ENCODE data around the gene MRPL12. TPM values are rescaled to one million over a fixed set of nuclear protein-coding genes. Genes with fewer than 3 reads are reported as not detected.

MRPL12 gene
- total and polyA plus RNA-seq, 4 experiments from 2014 or later = 21.9 to 47.5 (median 34.0) TPM

GRCh38 chr17:81681672-81682071 lies 21.5 kb upstream of the MRPL12 start:
- H3K9me3 Mint-ChIP-seq = peaks cover 0 to 3% (median 0%) of the 10 kb centered on the region in 8 donors
- ChIA-PET CTCF (ENCODE audit: partially characterized antibody) (no interaction called here), POLR2A (ENCODE audit: partially characterized antibody) (interaction anchor here (0.5 to 3.7 kb wide), 3 partner anchors 11 to 255 kb away, joined by 3 to 65 read pairs (median 3); partner anchors contain the start of genes CCDC137 and OXLD1)
- peak overlapping the region in 4 of 8 donors; percentile 21 to 52 (median 36) for H3K4me3 Mint-ChIP-seq
- intact Hi-C loops (cut with micrococcal nuclease) = loop anchor here (5.0 kb wide), 2 partner anchors 169 to 416 kb away; partner anchors contain the start of genes ACTG1 and FASN
- H3K27me3 Mint-ChIP-seq = no peaks in the 10 kb centered on the region
- Histone ChIP-seq H3K27me3 (ENCODE audit: insufficient read depth, low read length) (no peaks in the 10 kb centered on the region), H3K36me3 (ENCODE audit: insufficient read depth, low read length) (peaks cover 11% of the 10 kb centered on the region), H3K27ac (ENCODE audit: low read depth, low read length) (no peak overlapping the region), H3K9me3 (ENCODE audit: control insufficient read depth in 1 of 2, low read length in 2 of 2) (no peaks in the 10 kb centered on the region), H3K4me3 (ENCODE audit: low read length in 2 of 2) (no peak overlapping the region), H3K4me1 (ENCODE audit: insufficient read depth, low read length) (peaks cover 31% of the 10 kb centered on the region)
- H3K27ac Mint-ChIP-seq = peak overlapping the region in 2 of 7 donors; percentile 9 to 35
- DNase-seq = peak in 1 of 5 donors; percentile 16
- peaks cover 4 to 21% of the 10 kb centered on the region in 2 donors for H3K36me3 Mint-ChIP-seq
- peaks cover 18 to 49% (median 26%) of the 10 kb centered on the region in 4 donors for H3K4me1 Mint-ChIP-seq

- Histone ChIP-seq H3K4me1 (ENCODE audit: insufficient read depth, low read length) (peaks cover 31% of the 10 kb centered on the region), H3K36me3 (ENCODE audit: insufficient read depth, low read length) (peaks cover 20% of the 10 kb centered on the region), H3K4me3 (ENCODE audit: low read length in 2 of 2) (peak overlapping the region; percentile 18 to 93), H3K27ac (ENCODE audit: low read depth, low read length) (peak overlapping the region; percentile 83), H3K9me3 (ENCODE audit: control insufficient read depth in 1 of 2, low read length in 2 of 2) (no peaks in the 10 kb centered on the region), H3K27me3 (ENCODE audit: insufficient read depth, low read length) (no peaks in the 10 kb centered on the region)
- H3K9me3 Mint-ChIP-seq = peaks cover 0 to 3% (median 0%) of the 10 kb centered on the region in 8 donors
- peak overlapping the region; percentile 57 to 85 (median 77) for H3K27ac Mint-ChIP-seq
- peak in 1 of 5 donors; percentile 39 for DNase-seq
- peaks cover 20 to 52% (median 27%) of the 10 kb centered on the region in 4 donors for H3K4me1 Mint-ChIP-seq
- peaks cover 8 to 30% of the 10 kb centered on the region in 2 donors for H3K36me3 Mint-ChIP-seq
- ChIA-PET CTCF (ENCODE audit: partially characterized antibody) (interaction anchor here (0.9 to 2.2 kb wide), 5 partner anchors 7 to 48 kb away, joined by 3 to 6 read pairs (median 4); no protein-coding TSS in a partner anchor), POLR2A (ENCODE audit: partially characterized antibody) (interaction anchor here (1.1 to 4.0 kb wide), 12 partner anchors 11 to 1228 kb away, joined by 3 to 67 read pairs (median 7); partner anchors contain the start of genes CCDC137, MRPL12 and OXLD1)
- intact Hi-C loops (cut with micrococcal nuclease) = loop anchor here (1.0 to 5.0 kb wide), 5 partner anchors 16 to 415 kb away; partner anchors contain the start of genes ACTG1, CCDC137, FASN and MRPL12
- H3K4me3 Mint-ChIP-seq = peak overlapping the region; percentile 94 to 99 (median 97)
- H3K27me3 Mint-ChIP-seq = no peaks in the 10 kb centered on the region
Observed at GRCh38 chr17:81682565-81683207, 20.5 kb upstream of the MRPL12 start.

GRCh38 chr17:81683208-81683583 lies 20.0 kb upstream of the MRPL12 start:
- Mint-ChIP-seq H3K9me3 (peaks cover 0 to 3% (median 0%) of the 10 kb centered on the region in 8 donors), H3K27me3 (no peaks in the 10 kb centered on the region), H3K27ac (peak overlapping the region; percentile 63 to 97 (median 79)), H3K4me3 (peak overlapping the region; percentile 94 to 99 (median 97)), H3K36me3 (peaks cover 8 to 33% of the 10 kb centered on the region in 2 donors), H3K4me1 (peaks cover 20 to 52% (median 27%) of the 10 kb centered on the region in 4 donors)
- H3K36me3 ChIP-seq (ENCODE audit: insufficient read depth, low read length) = peaks cover 23% of the 10 kb centered on the region
- no peaks in the 10 kb centered on the region for H3K9me3 ChIP-seq (ENCODE audit: control insufficient read depth in 1 of 2, low read length in 2 of 2)
- peak overlapping the region; percentile 18 to 93 for H3K4me3 ChIP-seq (ENCODE audit: low read length in 2 of 2)
- peaks cover 31% of the 10 kb centered on the region for H3K4me1 ChIP-seq (ENCODE audit: insufficient read depth, low read length)
- H3K27ac ChIP-seq (ENCODE audit: low read depth, low read length) = peak overlapping the region; percentile 83
- ChIA-PET CTCF (ENCODE audit: partially characterized antibody) (interaction anchor here (0.6 to 2.2 kb wide), 5 partner anchors 8 to 173 kb away, joined by 4 to 6 read pairs (median 4); no protein-coding TSS in a partner anchor), POLR2A (ENCODE audit: partially characterized antibody) (interaction anchor here (0.7 to 4.0 kb wide), 22 partner anchors 8 to 1229 kb away, joined by 3 to 67 read pairs (median 5); partner anchors contain the start of genes CCDC137, FAAP100, MCRIP1 and MRPL12)
- H3K27me3 ChIP-seq (ENCODE audit: insufficient read depth, low read length) = no peaks in the 10 kb centered on the region
- no peak for DNase-seq
- intact Hi-C loops (cut with micrococcal nuclease) = loop anchor here (1.0 to 5.0 kb wide), 5 partner anchors 17 to 414 kb away; partner anchors contain the start of genes ACTG1, CCDC137, FASN and MRPL12

GRCh38 chr17:81683584-81684441 lies 19.4 kb upstream of the MRPL12 start, which contains the start of the genes ARL16 and HGS:
TSS of gene ARL16 (minus strand) at chr17:81683797. CDS start at chr17:81683753, 44 bp downstream.
TSS of gene HGS (plus strand) at chr17:81684011. CDS start at chr17:81684067, 56 bp downstream.
- ChIA-PET POLR2A (ENCODE audit: partially characterized antibody) (interaction anchor here (0.7 to 4.0 kb wide), 26 partner anchors 9 to 1229 kb away, joined by 3 to 67 read pairs (median 4); partner anchors contain the start of genes CCDC137, FAAP100, MCRIP1 and MRPL12), CTCF (ENCODE audit: partially characterized antibody) (interaction anchor here (0.6 to 2.2 kb wide), 5 partner anchors 9 to 172 kb away, joined by 4 to 6 read pairs (median 4); no protein-coding TSS in a partner anchor)
- Histone ChIP-seq H3K9me3 (ENCODE audit: control insufficient read depth in 1 of 2, low read length in 2 of 2) (no peaks in the 10 kb centered on the region), H3K27ac (ENCODE audit: low read depth, low read length) (peak within 1 kb of the TSS; percentile 83), H3K4me1 (ENCODE audit: insufficient read depth, low read length) (peaks cover 31% of the 10 kb centered on the region), H3K36me3 (ENCODE audit: insufficient read depth, low read length) (peaks cover 29% of the 10 kb centered on the region), H3K4me3 (ENCODE audit: low read length in 2 of 2) (peak within 1 kb of the TSS; percentile 80 to 93), H3K27me3 (ENCODE audit: insufficient read depth, low read length) (no peaks in the 10 kb centered on the region)
- peak within 1 kb of the TSS; percentile 84 to 99 (median 96) for H3K27ac Mint-ChIP-seq
- peaks cover 11 to 38% of the 10 kb centered on the region in 2 donors for H3K36me3 Mint-ChIP-seq
- DNase-seq = peak; percentile 97 to 98 (median 98)
- H3K4me1 Mint-ChIP-seq = peaks cover 20 to 55% (median 27%) of the 10 kb centered on the region in 4 donors
- H3K4me3 Mint-ChIP-seq = peak within 1 kb of the TSS; percentile 94 to 99 (median 97)
- H3K9me3 Mint-ChIP-seq = peaks cover 0 to 3% (median 0%) of the 10 kb centered on the region in 8 donors
- no peaks in the 10 kb centered on the region for H3K27me3 Mint-ChIP-seq
- intact Hi-C loops (cut with micrococcal nuclease) = loop anchor here (1.0 to 5.0 kb wide), 5 partner anchors 18 to 413 kb away; partner anchors contain the start of genes ACTG1, CCDC137, FASN and MRPL12

GRCh38 chr17:81684442-81684911 lies 18.7 kb upstream of the MRPL12 start:
- Mint-ChIP-seq H3K27ac (peak overlapping the region; percentile 72 to 93 (median 83)), H3K4me3 (peak overlapping the region; percentile 83 to 94 (median 84)), H3K4me1 (peaks cover 20 to 59% (median 27%) of the 10 kb centered on the region in 4 donors), H3K36me3 (peaks cover 14 to 45% of the 10 kb centered on the region in 2 donors), H3K27me3 (no peaks in the 10 kb centered on the region), H3K9me3 (peaks cover 0 to 3% (median 0%) of the 10 kb centered on the region in 8 donors)
- H3K9me3 ChIP-seq (ENCODE audit: control insufficient read depth in 1 of 2, low read length in 2 of 2) = no peaks in the 10 kb centered on the region
- DNase-seq = peak in 1 of 5 donors; percentile 39
- H3K36me3 ChIP-seq (ENCODE audit: insufficient read depth, low read length) = peaks cover 35% of the 10 kb centered on the region
- CTCF ChIA-PET (ENCODE audit: partially characterized antibody) = no interaction called here
- intact Hi-C loops (cut with micrococcal nuclease) = loop anchor here (5.0 kb wide), 2 partner anchors 172 to 413 kb away; partner anchors contain the start of genes ACTG1 and FASN
- no peaks in the 10 kb centered on the region for H3K27me3 ChIP-seq (ENCODE audit: insufficient read depth, low read length)
- POLR2A ChIA-PET (ENCODE audit: partially characterized antibody) = interaction anchor here (1.0 to 4.0 kb wide), 18 partner anchors 11 to 1230 kb away, joined by 3 to 67 read pairs (median 5); partner anchors contain the start of genes CCDC137, FAAP100, MRPL12 and OXLD1
- peak overlapping the region; percentile 80 to 93 for H3K4me3 ChIP-seq (ENCODE audit: low read length in 2 of 2)
- peaks cover 31% of the 10 kb centered on the region for H3K4me1 ChIP-seq (ENCODE audit: insufficient read depth, low read length)
- H3K27ac ChIP-seq (ENCODE audit: low read depth, low read length) = peak overlapping the region; percentile 83

GRCh38 chr17:81685108-81685507 lies 18.1 kb upstream of the MRPL12 start:
- ChIA-PET POLR2A (ENCODE audit: partially characterized antibody) (interaction anchor here (1.0 to 4.0 kb wide), 8 partner anchors 10 to 176 kb away, joined by 3 to 67 read pairs (median 4); partner anchors contain the start of genes CCDC137, MRPL12, OXLD1 and P4HB), CTCF (ENCODE audit: partially characterized antibody) (interaction anchor here (1.3 kb wide), 1 partner anchor 10 kb away, joined by 5 read pairs; no protein-coding TSS in a partner anchor)
- intact Hi-C loops (cut with micrococcal nuclease) = no loop called here
- peaks cover 14 to 49% of the 10 kb centered on the region in 2 donors for H3K36me3 Mint-ChIP-seq
- DNase-seq = peak in 1 of 5 donors; percentile 53
- peaks cover 0 to 3% (median 0%) of the 10 kb centered on the region in 8 donors for H3K9me3 Mint-ChIP-seq
- H3K4me1 ChIP-seq (ENCODE audit: insufficient read depth, low read length) = peaks cover 31% of the 10 kb centered on the region
- H3K9me3 ChIP-seq (ENCODE audit: control insufficient read depth in 1 of 2, low read length in 2 of 2) = no peaks in the 10 kb centered on the region
- H3K27ac Mint-ChIP-seq = peak overlapping the region in 6 of 7 donors; percentile 78 to 93 (median 85)
- peaks cover 20 to 59% (median 27%) of the 10 kb centered on the region in 4 donors for H3K4me1 Mint-ChIP-seq
- peak overlapping the region; percentile 83 to 94 (median 84) for H3K4me3 Mint-ChIP-seq
- H3K27me3 Mint-ChIP-seq = no peaks in the 10 kb centered on the region
- H3K27me3 ChIP-seq (ENCODE audit: insufficient read depth, low read length) = no peaks in the 10 kb centered on the region
- H3K36me3 ChIP-seq (ENCODE audit: insufficient read depth, low read length) = peaks cover 41% of the 10 kb centered on the region
- H3K27ac ChIP-seq (ENCODE audit: low read depth, low read length) = peak overlapping the region; percentile 83
- H3K4me3 ChIP-seq (ENCODE audit: low read length in 2 of 2) = peak overlapping the region; percentile 80 to 93
